NB4 (cell line): ENCODE measurements around the gene NCAM1.

Experiments
- POLR2A ChIP-seq: IDR thresholded peaks from 2 replicates; pipeline ENCODE4 v1.6.1; 2011; ENCODE audit warnings: mild to moderate bottlenecking; ENCODE audit not compliant: insufficient read length; ENCODE audit errors: extremely low read depth
- TF ChIP-seq, protein P1 (sequence below): IDR thresholded peaks from one replicate; pipeline ENCODE4 v1.5.1; 2012; ENCODE audit warnings: low read depth, low read length
- TF ChIP-seq, protein P2 (sequence below): IDR thresholded peaks from 2 replicates; pipeline ENCODE4 v1.6.1; 2011; ENCODE audit warnings: low read depth, low read length

DNA sequence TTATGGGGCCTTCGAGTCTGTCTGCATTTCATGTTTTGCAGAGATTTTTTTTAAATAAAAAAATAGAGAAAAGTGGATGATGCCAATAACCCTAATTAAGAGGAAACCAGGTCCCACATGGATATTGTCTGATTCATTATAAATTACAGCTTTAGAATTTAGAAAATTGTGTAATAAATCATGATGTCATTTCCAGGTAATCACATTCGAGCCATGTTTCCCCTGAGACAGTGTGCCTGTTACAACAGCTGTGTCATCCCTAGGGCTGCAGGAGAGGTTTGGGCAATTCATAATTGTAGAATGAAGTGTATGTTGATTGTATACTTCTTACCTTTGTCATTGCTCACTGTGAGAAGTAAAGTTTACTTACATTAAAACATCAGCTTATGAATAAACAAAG is 38.3 kb downstream of the NCAM1 start:
- TF ChIP-seq, protein P1, sequence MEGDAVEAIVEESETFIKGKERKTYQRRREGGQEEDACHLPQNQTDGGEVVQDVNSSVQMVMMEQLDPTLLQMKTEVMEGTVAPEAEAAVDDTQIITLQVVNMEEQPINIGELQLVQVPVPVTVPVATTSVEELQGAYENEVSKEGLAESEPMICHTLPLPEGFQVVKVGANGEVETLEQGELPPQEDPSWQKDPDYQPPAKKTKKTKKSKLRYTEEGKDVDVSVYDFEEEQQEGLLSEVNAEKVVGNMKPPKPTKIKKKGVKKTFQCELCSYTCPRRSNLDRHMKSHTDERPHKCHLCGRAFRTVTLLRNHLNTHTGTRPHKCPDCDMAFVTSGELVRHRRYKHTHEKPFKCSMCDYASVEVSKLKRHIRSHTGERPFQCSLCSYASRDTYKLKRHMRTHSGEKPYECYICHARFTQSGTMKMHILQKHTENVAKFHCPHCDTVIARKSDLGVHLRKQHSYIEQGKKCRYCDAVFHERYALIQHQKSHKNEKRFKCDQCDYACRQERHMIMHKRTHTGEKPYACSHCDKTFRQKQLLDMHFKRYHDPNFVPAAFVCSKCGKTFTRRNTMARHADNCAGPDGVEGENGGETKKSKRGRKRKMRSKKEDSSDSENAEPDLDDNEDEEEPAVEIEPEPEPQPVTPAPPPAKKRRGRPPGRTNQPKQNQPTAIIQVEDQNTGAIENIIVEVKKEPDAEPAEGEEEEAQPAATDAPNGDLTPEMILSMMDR: no peak
- TF ChIP-seq POLR2A: no peak
- TF ChIP-seq, protein P2, sequence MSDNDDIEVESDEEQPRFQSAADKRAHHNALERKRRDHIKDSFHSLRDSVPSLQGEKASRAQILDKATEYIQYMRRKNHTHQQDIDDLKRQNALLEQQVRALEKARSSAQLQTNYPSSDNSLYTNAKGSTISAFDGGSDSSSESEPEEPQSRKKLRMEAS: no peak
